SIG-M5 treated with dmso at 0.1 percent for 504 hours (cell line): ENCODE data around the gene INPP5A.
"Not testable (repeated sequence)": the region's sequence is repeated elsewhere in the genome, so short reads cannot be mapped to it uniquely, and the experiment has no call there.

ENCODE experiments used
- DNase-seq: peaks from one replicate; lab custom pipeline; 2025; ENCODE audit not compliant: unreplicated experiment; lab: John Stamatoyannopoulos, UW

INPP5A gene

GRCh38 chr10:132752378-132752777 is 214.8 kb downstream of the INPP5A start:
- no peak for DNase-seq

DNA sequence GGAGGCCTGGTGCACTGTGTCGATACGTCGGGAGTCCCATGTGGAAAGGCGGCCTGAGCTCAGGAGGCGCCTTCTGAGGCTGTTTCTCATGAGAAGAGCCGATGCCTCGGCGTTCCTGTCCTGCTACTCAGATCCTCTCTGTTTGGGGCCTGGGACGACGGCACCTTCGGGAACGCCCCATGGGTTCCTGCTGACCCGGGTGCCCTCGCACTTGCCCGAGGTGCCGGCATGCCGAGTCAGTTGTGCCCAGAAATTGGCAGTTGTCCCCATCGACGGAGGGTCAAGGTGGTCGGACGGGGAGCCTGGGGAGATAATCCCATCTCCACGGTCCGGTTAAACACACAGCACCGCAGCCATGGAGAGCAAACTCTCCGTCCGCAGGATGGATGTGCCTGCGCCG is 215.4 kb downstream of the INPP5A start:
- DNase-seq: no peak

- DNase-seq: no peak
These were observed 216.0 kb downstream of the INPP5A start for GRCh38 chr10:132753596-132753995.

GRCh38 chr10:132754071-132754470 is 216.5 kb downstream of the INPP5A start:
- DNase-seq: no peak

GRCh38 chr10:132755166-132755711 is 217.7 kb downstream of the INPP5A start:
- DNase-seq: no peak

DNA sequence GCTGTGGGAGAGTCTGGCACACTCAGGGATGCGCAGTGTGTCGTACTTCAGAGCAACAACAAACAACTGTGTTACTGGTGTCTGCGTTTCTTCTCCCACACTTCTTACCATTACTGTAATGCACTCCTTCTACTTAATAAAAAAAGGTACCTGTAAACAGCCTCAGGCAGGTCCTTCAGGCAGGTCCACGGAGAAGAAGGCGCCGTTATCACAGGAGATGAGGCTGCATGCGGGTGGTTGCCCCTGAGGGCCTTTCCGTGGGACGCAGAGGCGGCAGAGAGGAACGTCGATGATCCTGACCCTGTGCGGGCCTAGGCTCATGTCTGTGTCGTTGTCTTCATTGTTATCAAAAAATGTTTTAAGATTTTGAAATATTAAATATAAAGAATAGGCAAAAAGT is 219.0 kb downstream of the INPP5A start:
- no peak for DNase-seq

- DNase-seq: no peak
These were observed 219.6 kb downstream of the INPP5A start for GRCh38 chr10:132757171-132757570.

DNA sequence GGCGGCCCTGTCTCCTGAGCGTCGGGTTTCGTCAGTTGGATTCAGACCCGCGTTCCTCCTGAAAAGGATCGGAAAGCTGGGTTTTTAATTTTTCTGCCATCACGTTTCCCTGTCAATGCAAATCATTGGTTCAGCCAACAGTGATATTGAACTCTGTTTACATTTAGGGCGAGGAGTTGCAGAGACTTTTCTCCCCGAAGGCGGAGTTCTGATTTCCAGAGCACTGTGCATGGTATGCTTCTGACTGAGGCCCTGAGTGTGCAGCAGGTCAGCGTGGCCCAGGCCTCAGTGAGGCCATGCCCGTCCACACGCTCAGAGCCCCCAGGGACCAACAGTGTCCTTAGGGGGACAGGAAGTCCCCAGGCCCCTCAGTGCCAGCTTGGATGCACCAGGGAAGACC is 221.3 kb downstream of the INPP5A start:
- no peak for DNase-seq

DNA sequence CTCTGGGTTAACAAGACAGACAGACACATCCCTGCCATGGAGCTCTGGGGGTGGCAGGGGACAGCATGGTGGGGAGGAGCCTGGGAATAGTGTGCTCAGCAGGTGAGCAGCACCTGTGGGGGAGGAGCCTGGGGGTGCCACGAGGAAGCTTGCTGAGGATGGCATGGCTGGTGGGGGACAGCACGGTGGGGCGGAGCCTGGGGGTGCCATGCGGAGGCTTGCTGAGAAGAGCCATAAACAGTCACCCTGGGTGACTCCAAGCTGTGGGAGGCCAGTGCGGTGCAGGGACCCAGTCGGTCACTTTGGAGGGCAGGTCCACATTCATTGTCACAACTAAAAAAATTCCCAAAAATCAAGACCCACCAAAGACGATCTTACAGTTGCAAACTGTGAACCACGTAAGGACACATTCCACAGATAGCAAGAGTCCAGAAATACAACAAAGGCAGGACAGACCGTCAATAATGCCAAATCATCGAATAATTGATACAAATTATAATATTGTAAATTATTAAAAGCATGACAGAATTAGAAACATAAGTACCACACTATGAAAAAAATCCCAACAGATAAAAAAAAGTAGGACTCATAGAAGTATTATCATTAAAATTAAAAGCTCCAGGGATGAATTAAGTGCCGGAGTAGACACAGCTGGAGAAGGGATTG is 223.9 kb downstream of the INPP5A start:
- no peak for DNase-seq

DNA sequence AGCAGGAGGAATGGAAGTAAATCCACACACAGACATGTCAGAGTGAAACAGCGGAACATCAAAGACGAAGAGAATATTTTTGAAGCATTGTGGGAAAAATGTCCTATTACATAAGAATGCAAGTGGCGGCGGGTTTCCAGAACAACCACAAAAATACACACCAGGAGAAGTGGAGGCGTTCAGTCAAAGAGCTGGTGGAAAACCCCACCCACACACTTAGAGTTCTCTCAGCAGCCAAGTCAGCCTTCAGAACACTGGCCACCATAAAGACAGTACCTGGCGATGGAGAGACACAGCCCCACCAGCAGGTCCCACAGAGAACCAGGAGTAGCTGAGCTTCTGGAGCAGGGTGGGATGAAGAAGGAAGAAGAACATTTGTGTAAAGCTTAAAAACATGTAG is 224.7 kb downstream of the INPP5A start:
- no peak for DNase-seq

- no peak for DNase-seq
These were observed 226.0 kb downstream of the INPP5A start for GRCh38 chr10:132763545-132763944.

GRCh38 chr10:132764108-132764507 is 226.5 kb downstream of the INPP5A start:
- no peak for DNase-seq

GRCh38 chr10:132765435-132765834 is 227.8 kb downstream of the INPP5A start:
- no peak for DNase-seq

- no peak for DNase-seq
These were observed 228.7 kb downstream of the INPP5A start for GRCh38 chr10:132766291-132766690.

- DNase-seq: no peak
These were observed 231.0 kb downstream of the INPP5A start for GRCh38 chr10:132768346-132769248.

DNA sequence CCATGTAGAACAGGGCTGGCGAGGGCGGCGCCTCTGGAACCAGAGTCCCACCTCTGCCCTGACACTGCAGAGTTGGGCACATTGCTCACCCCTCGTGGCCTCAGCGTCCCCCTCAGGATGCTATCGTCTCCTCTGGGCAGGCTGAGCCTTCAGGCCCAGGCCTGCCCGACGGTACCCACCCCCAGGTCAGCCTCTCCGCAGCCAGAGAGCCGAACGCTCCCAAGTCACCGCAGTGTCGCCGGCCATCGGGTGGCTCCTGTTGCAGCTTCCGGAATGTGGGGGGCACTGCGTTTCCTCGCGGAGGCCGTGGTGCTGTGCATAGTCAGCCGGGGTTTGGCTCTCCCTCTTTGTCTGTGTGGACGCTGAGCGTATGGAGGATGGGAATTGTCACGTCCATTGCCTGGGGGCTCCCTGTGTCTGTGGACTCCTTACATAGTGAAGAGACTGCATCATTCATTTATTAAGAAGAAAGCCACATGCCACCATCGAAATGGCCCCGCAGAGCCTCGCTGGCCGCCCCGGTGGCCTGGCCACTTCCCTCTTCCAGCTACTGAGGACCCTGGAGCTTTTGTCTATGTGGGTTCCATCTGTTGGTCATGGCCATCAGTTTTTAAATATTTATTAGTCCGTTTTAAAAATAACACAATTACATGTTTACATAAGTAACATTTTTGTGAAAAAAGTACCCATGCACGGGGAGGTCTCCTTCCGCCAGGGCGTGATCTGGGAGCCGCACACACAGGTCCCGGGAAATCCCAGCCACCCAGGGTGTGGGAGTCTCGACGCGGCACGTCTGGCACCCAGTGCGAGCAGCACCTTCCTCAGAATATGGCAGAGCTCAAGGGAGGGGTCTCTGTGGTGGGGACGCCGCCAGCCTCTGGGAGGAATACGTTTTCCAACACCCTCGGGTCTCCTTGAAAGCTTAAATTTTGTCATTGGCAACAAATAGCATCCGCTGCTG is 232.8 kb downstream of the INPP5A start:
- DNase-seq: no peak

- not testable (repeated sequence) for DNase-seq
These were observed 235.2 kb downstream of the INPP5A start for GRCh38 chr10:132772816-132773215.

DNA sequence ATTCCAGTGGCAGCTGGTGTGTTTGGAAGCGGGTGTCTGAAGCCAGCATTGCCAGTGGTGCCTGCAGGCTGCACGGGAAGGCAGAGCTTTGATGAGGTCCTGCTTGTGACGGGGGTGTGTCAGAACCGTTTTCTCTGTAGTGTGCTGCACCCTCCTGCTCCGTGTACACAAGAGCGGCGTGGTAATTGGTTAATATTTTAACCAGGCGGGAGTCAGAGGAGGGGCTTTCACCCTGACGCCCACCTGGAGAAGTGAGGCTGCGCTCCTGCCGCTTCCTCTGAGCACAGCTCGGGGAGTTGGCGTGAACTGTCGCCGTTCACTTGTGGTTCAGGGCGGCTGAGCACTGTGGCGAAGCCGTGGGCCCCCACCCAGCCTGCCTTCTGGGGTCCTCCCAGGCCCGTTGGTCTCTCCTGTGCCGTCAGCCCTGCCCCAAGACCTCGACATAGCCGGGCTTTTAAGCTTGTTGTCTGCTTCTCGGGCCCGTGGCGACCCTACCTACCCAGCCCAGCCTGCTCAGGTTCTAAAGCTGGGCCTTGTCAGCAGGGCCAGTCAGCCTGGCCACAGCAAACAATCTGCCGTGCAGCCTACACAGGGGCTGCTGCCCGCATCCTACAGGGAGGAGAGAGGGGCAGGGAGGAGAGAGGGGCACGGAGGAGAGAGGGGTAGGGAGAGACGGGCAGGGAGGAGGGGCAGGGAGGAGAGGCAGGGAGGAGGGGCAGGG is 236.8 kb downstream of the INPP5A start:
- DNase-seq: no peak

- DNase-seq: no peak
These were observed 237.6 kb downstream of the INPP5A start for GRCh38 chr10:132774902-132775863.
